Measurements from ENCODE around the gene SMCO4. TPM values are rescaled to one million over a fixed set of nuclear protein-coding genes. Genes with fewer than 3 reads are reported as not detected.

SMCO4 gene
- total RNA-seq, 4 donors from 2014 or later: 3.1 to 18.1 (median 10.2) TPM

GRCh38 chr11:93547028-93547427 is 3.8 kb upstream of the SMCO4 start:
- in situ Hi-C loops (cut with MboI; ENCODE audit: low sequenced_read_pairs in 4 of 4): loop anchor here (10.0 kb wide), 2 partner anchors 108 to 312 kb away; no protein-coding TSS in a partner anchor

DNA sequence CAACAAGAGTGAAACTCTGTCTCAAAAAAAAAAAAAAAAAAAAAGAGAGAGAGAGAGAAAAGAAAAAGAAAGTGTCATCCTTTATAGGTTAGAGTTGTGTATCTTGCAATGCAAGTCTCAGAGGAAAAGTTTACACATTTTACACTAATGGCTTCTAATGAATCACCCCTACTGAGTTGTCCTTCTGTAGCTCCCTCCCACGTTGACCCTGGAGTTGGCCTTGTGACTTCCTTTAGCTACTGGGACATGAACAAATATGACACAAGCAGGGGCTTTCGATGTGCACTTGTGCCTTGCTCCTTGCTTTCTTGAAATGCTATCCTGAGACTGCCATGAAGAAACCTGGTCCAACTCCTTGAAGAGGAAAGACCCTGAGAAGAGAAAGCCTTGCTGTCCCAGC is 2.4 kb upstream of the SMCO4 start:
- DNase-seq: no peak
- H3K36me3 ChIP-seq: no peaks in the 10 kb centered on the region
- intact Hi-C loops (cut with DNase I; ENCODE audit: low total_unique reads) (loop anchor here (10.0 kb wide), 1 partner anchor 141 kb away; no protein-coding TSS in a partner anchor), in situ Hi-C loops (cut with MboI; ENCODE audit: low sequenced_read_pairs in 4 of 4) (loop anchor here (10.0 kb wide), 2 partner anchors 109 to 311 kb away; no protein-coding TSS in a partner anchor)
- ATAC-seq: no peak
- no peaks in the 10 kb centered on the region for H3K9me3 ChIP-seq
- no peak overlapping the region for H3K4me3 ChIP-seq
- H3K4me1 ChIP-seq: peaks cover 13% of the 10 kb centered on the region in 2 donors
- TF ChIP-seq POLR2A (IDR thresholded peaks at IDR 0.05) (no peak), CTCF (IDR thresholded peaks at IDR 0.05 in 4 of 5, conservative IDR thresholded peaks at IDR 0.05 in 1 of 5) (no peak)
- no peak overlapping the region for H3K27ac ChIP-seq
- no peaks in the 10 kb centered on the region for H3K27me3 ChIP-seq

More at GRCh38 chr11:93547028-93547427, 3.8 kb upstream of the SMCO4 start:
- Histone ChIP-seq H3K9me3 (no peaks in the 10 kb centered on the region), H3K27ac (no peak overlapping the region), H3K4me3 (no peak overlapping the region), H3K27me3 (no peaks in the 10 kb centered on the region), H3K4me1 (peaks cover 8 to 9% of the 10 kb centered on the region in 2 donors), H3K36me3 (no peaks in the 10 kb centered on the region)
- intact Hi-C loops (cut with DNase I; ENCODE audit: low total_unique reads): loop anchor here (10.0 kb wide), 1 partner anchor 142 kb away; no protein-coding TSS in a partner anchor
- TF ChIP-seq POLR2A (IDR thresholded peaks at IDR 0.05): no peak
- no peak for TF ChIP-seq CTCF (IDR thresholded peaks at IDR 0.05 in 4 of 5, conservative IDR thresholded peaks at IDR 0.05 in 1 of 5)
- DNase-seq (no peak), ATAC-seq (no peak)

- intact Hi-C loops (cut with DNase I; ENCODE audit: low total_unique reads) (loop anchor here (1.0 to 10.0 kb wide), 6 partner anchors 18 to 309 kb away; no protein-coding TSS in a partner anchor), in situ Hi-C loops (cut with MboI; ENCODE audit: low sequenced_read_pairs in 4 of 4) (loop anchor here (5.0 to 10.0 kb wide), 3 partner anchors 112 to 308 kb away; no protein-coding TSS in a partner anchor)
- DNase-seq: no peak
- Histone ChIP-seq H3K4me1 (peaks cover 13 to 15% of the 10 kb centered on the region in 2 donors), H3K9me3 (no peaks in the 10 kb centered on the region), H3K36me3 (no peaks in the 10 kb centered on the region), H3K4me3 (peak overlapping the region; percentile 62 to 83 (median 72)), H3K27ac (peak overlapping the region; percentile 69 to 77 (median 74)), H3K27me3 (no peaks in the 10 kb centered on the region)
- ATAC-seq: peak; percentile 53 to 63
- TF ChIP-seq POLR2A (IDR thresholded peaks at IDR 0.05) (no peak), CTCF (IDR thresholded peaks at IDR 0.05 in 4 of 5, conservative IDR thresholded peaks at IDR 0.05 in 1 of 5) (no peak)
Observed at GRCh38 chr11:93542811-93543229, 371 bp downstream of the SMCO4 start.

DNA sequence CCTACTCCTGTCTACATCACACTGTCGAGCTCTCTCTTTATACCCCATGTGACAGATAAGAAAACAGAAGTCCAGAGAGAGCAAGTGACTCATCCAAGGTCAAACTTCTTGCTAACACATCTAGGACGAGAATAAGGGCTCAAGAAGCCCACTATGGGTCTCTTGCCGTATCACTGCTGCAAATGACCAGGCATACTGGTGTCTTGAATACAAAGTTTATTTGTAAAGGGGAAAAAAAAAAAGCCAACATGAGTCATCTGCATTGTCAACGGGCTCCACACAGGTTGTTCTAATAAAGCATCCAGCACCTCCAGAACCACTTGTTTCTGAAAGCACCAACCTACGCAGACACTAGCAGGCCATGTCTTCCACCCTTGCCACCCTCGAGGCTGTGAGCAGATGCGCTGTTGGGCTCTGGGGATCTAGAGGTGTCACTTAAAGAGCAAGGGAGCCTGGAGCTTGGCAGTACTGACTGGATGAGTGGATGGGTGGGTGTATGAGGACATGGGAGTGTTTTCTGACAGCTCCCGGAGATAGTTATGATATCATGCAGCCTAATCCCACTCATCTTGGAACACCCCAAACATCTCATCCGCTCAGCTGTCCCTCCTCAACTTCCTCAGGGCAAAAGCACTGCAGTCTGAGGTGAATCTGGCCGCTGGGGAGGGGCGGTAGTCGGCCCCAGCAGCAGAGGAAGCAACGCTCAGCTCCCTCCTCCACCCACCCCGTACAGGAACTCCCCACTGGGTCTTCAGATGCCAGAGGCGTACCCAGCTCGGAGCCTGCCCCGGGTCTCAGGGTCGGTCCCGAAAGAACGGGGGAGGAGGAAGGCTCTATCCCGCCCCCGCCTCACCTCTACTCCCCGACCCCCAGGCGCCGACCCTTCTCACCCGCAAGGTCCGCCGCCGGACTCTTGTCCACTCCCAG is 1.0 kb downstream of the SMCO4 start:
- Histone ChIP-seq H3K36me3 (no peaks in the 10 kb centered on the region), H3K27ac (peak overlapping the region; percentile 69 to 77 (median 74)), H3K9me3 (no peaks in the 10 kb centered on the region), H3K4me1 (peaks cover 18 to 22% of the 10 kb centered on the region in 2 donors), H3K27me3 (no peaks in the 10 kb centered on the region), H3K4me3 (peak overlapping the region; percentile 62 to 83 (median 72))
- in situ Hi-C loops (cut with MboI; ENCODE audit: low sequenced_read_pairs in 4 of 4) (loop anchor here (5.0 to 10.0 kb wide), 3 partner anchors 113 to 307 kb away; no protein-coding TSS in a partner anchor), intact Hi-C loops (cut with DNase I; ENCODE audit: low total_unique reads) (loop anchor here (2.0 to 10.0 kb wide), 2 partner anchors 17 to 137 kb away; no protein-coding TSS in a partner anchor)
- no peak for TF ChIP-seq CTCF (IDR thresholded peaks at IDR 0.05 in 4 of 5, conservative IDR thresholded peaks at IDR 0.05 in 1 of 5)
- TF ChIP-seq POLR2A (IDR thresholded peaks at IDR 0.05): no peak
- DNase-seq: peak in 1 of 2 donors; percentile 23
- peak; percentile 37 to 60 for ATAC-seq
